Nephron (organoid): ENCODE results near the gene MED1.
A peak's percentile ranks its signal among the peaks of the same experiment; 100 is the strongest.
"Not testable (repeated sequence)": the region's sequence is repeated elsewhere in the genome, so short reads cannot be mapped to it uniquely, and the experiment has no call there.

ENCODE experiments used
- H3K27ac Mint-ChIP-seq, 3 experiments: 2 replicates each; pipeline ENCODE4 v1.8.0; 2020; ENCODE audit warnings: mixed read lengths in 3 of 3, mild to moderate bottlenecking in 2 of 3, moderate library complexity in 1 of 3
- H3K27me3 Mint-ChIP-seq: 2 replicates; pipeline ENCODE4 v1.8.0; 2021; ENCODE audit warnings: low read depth, mild to moderate bottlenecking, moderate library complexity, mixed read lengths
- H3K36me3 Mint-ChIP-seq: 2 replicates; pipeline ENCODE4 v1.8.0; 2020; ENCODE audit warnings: low read depth, mixed read lengths
- H3K4me1 Mint-ChIP-seq: 2 replicates; pipeline ENCODE4 v1.8.0; 2020; ENCODE audit warnings: mixed read lengths
- H3K4me3 Mint-ChIP-seq, 3 experiments: 2 replicates each; pipeline ENCODE4 v1.8.0; 2020; ENCODE audit warnings: mild to moderate bottlenecking in 3 of 3, mixed read lengths in 3 of 3, moderate library complexity in 2 of 3
- H3K9me3 Mint-ChIP-seq: 2 replicates; pipeline ENCODE4 v1.8.0; 2020; ENCODE audit warnings: mixed read lengths
- CTCF ChIP-seq, 3 experiments: fragments of 200-600 bp; sonication (generic); IDR thresholded peaks; one replicate each; pipeline ENCODE4 v1.5.0; 2021; ENCODE audit warnings: antibody characterized with exemption in 3 of 3; ENCODE audit not compliant: unreplicated experiment in 3 of 3

MED1 gene

DNA sequence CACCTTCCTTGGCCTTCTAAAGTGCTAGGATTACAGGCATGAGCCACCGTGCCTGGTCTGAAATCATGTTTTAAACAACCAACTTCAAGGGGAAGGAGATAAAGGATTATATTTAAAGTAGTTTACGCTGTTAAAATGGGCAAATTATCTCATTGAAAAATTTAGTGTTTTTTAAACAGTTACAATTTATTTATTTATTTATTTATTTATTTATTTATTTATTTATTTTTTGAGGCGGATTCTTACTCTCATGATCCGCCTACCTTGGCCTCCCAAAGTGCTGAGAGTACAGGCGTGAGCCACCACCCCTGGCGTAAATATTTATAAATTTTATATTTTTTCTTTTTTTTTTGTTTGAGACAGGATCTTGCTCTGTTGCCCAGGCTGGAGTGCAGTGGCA lies 32.4 kb upstream of the MED1 start:
- H3K4me1 Mint-ChIP-seq = no peaks in the 10 kb centered on the region
- no peak overlapping the region for H3K4me3 Mint-ChIP-seq
- H3K9me3 Mint-ChIP-seq = no peaks in the 10 kb centered on the region
- no peak for TF ChIP-seq CTCF (IDR thresholded peaks at IDR 0.05; ENCODE audit: unreplicated experiment in 3 of 3)
- H3K27me3 Mint-ChIP-seq = no peaks in the 10 kb centered on the region
- H3K36me3 Mint-ChIP-seq = peaks cover 40% of the 10 kb centered on the region
- H3K27ac Mint-ChIP-seq = no peak overlapping the region

GRCh38 chr17:39479631-39480030 lies 28.6 kb upstream of the MED1 start:
- not testable (repeated sequence) for H3K27ac Mint-ChIP-seq, H3K4me1 Mint-ChIP-seq, H3K9me3 Mint-ChIP-seq, H3K27me3 Mint-ChIP-seq, H3K4me3 Mint-ChIP-seq
- H3K36me3 Mint-ChIP-seq = peaks cover 46% of the 10 kb centered on the region

DNA sequence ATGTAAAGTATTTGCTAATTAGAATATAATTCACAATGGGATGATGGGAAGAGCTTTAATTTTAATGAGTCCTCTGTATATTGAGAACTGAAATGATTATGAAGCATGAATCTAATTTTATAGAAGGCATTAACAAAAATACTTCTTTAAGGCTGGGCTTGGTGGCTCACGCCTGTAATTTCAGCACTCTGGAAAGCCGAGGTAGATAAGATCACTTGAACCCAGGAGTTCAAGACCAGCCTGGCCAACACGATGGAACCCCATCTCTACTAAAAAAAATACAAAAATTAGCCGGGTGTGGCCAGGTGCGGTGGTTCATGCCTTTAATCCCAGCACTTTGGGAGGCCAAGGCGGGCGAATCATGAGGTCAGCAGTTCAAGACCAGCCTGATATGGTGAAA lies 22.2 kb upstream of the MED1 start:
- TF ChIP-seq CTCF (IDR thresholded peaks at IDR 0.05; ENCODE audit: unreplicated experiment in 3 of 3) = no peak
- Mint-ChIP-seq H3K27me3 (no peaks in the 10 kb centered on the region), H3K36me3 (peaks cover 43% of the 10 kb centered on the region), H3K4me3 (no peak overlapping the region), H3K4me1 (no peaks in the 10 kb centered on the region), H3K9me3 (no peaks in the 10 kb centered on the region), H3K27ac (no peak overlapping the region)

DNA sequence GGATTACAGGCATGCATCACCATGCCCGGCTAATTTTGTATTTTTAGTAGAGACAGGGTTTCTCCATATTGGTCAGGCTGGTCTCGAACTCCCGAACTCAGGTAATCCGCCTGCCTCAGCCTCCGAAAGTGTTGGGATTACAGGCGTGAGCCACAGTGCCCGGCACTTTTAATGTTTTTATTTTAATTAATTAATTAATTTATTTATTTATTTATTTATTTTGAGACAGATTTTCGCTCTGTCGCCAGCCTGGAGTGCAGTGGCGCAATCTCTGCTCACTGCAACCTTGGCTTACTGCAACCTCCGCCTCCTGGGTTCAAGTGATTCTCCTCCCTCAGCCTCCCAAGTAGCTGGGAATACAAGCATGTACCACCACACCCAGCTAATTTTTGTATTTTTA lies 17.5 kb upstream of the MED1 start:
- Mint-ChIP-seq H3K36me3 (peaks cover 45% of the 10 kb centered on the region), H3K4me1 (peaks cover 12% of the 10 kb centered on the region)
- not testable (repeated sequence) for H3K4me3 Mint-ChIP-seq, H3K27ac Mint-ChIP-seq, H3K9me3 Mint-ChIP-seq, H3K27me3 Mint-ChIP-seq

GRCh38 chr17:39464639-39465181 lies 13.6 kb upstream of the MED1 start:
- not testable (repeated sequence) for H3K27me3 Mint-ChIP-seq, H3K27ac Mint-ChIP-seq, H3K9me3 Mint-ChIP-seq
- peaks cover 25% of the 10 kb centered on the region for H3K36me3 Mint-ChIP-seq
- peaks cover 17% of the 10 kb centered on the region for H3K4me1 Mint-ChIP-seq
- peak overlapping the region; percentile 90 to 95 (median 94) for H3K4me3 Mint-ChIP-seq

GRCh38 chr17:39462631-39463375 lies 11.7 kb upstream of the MED1 start:
- Mint-ChIP-seq H3K4me1 (peaks cover 17% of the 10 kb centered on the region), H3K27me3 (no peaks in the 10 kb centered on the region), H3K9me3 (no peaks in the 10 kb centered on the region), H3K27ac (peak overlapping the region; percentile 65 to 99 (median 98)), H3K36me3 (peaks cover 20% of the 10 kb centered on the region), H3K4me3 (peak overlapping the region; percentile 90 to 95 (median 94))
- TF ChIP-seq CTCF (IDR thresholded peaks at IDR 0.05; ENCODE audit: unreplicated experiment in 3 of 3) = no peak

DNA sequence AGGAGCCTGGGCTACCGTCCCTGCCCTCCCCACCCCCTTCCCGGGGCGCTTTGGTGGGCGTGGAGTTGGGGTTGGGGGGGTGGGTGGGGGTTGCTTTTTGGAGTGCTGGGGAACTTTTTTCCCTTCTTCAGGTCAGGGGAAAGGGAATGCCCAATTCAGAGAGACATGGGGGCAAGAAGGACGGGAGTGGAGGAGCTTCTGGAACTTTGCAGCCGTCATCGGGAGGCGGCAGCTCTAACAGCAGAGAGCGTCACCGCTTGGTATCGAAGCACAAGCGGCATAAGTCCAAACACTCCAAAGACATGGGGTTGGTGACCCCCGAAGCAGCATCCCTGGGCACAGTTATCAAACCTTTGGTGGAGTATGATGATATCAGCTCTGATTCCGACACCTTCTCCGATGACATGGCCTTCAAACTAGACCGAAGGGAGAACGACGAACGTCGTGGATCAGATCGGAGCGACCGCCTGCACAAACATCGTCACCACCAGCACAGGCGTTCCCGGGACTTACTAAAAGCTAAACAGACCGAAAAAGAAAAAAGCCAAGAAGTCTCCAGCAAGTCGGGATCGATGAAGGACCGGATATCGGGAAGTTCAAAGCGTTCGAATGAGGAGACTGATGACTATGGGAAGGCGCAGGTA lies 11.0 kb upstream of the MED1 start:
- no peaks in the 10 kb centered on the region for H3K27me3 Mint-ChIP-seq
- H3K27ac Mint-ChIP-seq = peak overlapping the region; percentile 65 to 99 (median 98)
- H3K4me1 Mint-ChIP-seq = peaks cover 13% of the 10 kb centered on the region
- peak overlapping the region; percentile 90 to 95 (median 94) for H3K4me3 Mint-ChIP-seq
- H3K9me3 Mint-ChIP-seq = no peaks in the 10 kb centered on the region
- TF ChIP-seq CTCF (IDR thresholded peaks at IDR 0.05; ENCODE audit: unreplicated experiment in 3 of 3) = no peak
- peaks cover 13% of the 10 kb centered on the region for H3K36me3 Mint-ChIP-seq
